Naive B cell (primary cell): Measurements from ENCODE around the gene CKS2. TPM values are rescaled to one million over a fixed set of nuclear protein-coding genes. Genes with fewer than 3 reads are reported as not detected.
"Not testable (repeated sequence)": the region's sequence is repeated elsewhere in the genome, so short reads cannot be mapped to it uniquely, and the experiment has no call there.

ENCODE experiments used
- ATAC-seq, 2 donors: fragments of 150-1000 bp; cut with Tn5 transposase; 2 replicates each; pipeline ENCODE4 v1.10.0; 2021; ENCODE audit warnings: low read depth in 2 of 2, mild to moderate bottlenecking in 2 of 2, moderate library complexity in 2 of 2
- DNase-seq: peaks from one replicate; pipeline ENCODE4 v3.0.0; 2022
- H3K27ac Mint-ChIP-seq, 6 donors: one replicate each; pipeline ENCODE4 v1.8.0; 2020 to 2022; ENCODE audit warnings: mild to moderate bottlenecking in 6 of 6, mixed read lengths in 6 of 6, moderate library complexity in 5 of 6, inconsistent platforms in 2 of 6
- H3K27me3 Mint-ChIP-seq, 3 donors: one replicate each; pipeline ENCODE4 v1.8.0; 2021 to 2022; ENCODE audit warnings: mixed read lengths in 3 of 3, mild to moderate bottlenecking in 1 of 3
- H3K36me3 Mint-ChIP-seq, 2 donors: one replicate each; pipeline ENCODE4 v1.8.0; 2020 to 2022; ENCODE audit warnings: mixed read lengths in 2 of 2, inconsistent platforms in 1 of 2, mild to moderate bottlenecking in 1 of 2
- H3K4me1 Mint-ChIP-seq, 3 donors: one replicate each; pipeline ENCODE4 v1.8.0; 2020 to 2022; ENCODE audit warnings: mixed read lengths in 3 of 3, inconsistent platforms in 1 of 3, mild to moderate bottlenecking in 1 of 3, moderate library complexity in 1 of 3
- H3K4me3 Mint-ChIP-seq, 8 donors: one replicate each; pipeline ENCODE4 v1.8.0; 2020 to 2022; ENCODE audit warnings: mild to moderate bottlenecking in 8 of 8, mixed read lengths in 8 of 8, moderate library complexity in 8 of 8, inconsistent platforms in 2 of 8
- H3K9me3 Mint-ChIP-seq, 7 donors: one replicate each; pipeline ENCODE4 v1.8.0; 2020 to 2022; ENCODE audit warnings: mixed read lengths in 7 of 7, mild to moderate bottlenecking in 5 of 7, inconsistent platforms in 2 of 7, moderate library complexity in 1 of 7
- polyA plus RNA-seq, 6 donors: library from polyadenylated mRNA; unstranded; fragments of 300-500 nt; fragmentation: Illumina TruSeq; gene quantifications; one replicate each; pipeline ENCODE4 v1.2.3, GENCODE V29; 2021; ENCODE audit warnings: low read depth in 6 of 6

CKS2 gene
- polyA plus RNA-seq, 6 donors from 2014 or later: 22.9 to 46.9 (median 39.0) TPM

- DNase-seq (no peak), ATAC-seq (no peak)
- peaks cover 11 to 52% (median 35%) of the 10 kb centered on the region in 3 donors for H3K4me1 Mint-ChIP-seq
- H3K27me3 Mint-ChIP-seq: no peaks in the 10 kb centered on the region
- no peaks in the 10 kb centered on the region for H3K9me3 Mint-ChIP-seq
- peak overlapping the region; percentile 98 to 100 (median 100) for H3K27ac Mint-ChIP-seq
- H3K4me3 Mint-ChIP-seq: peak overlapping the region; percentile 22 to 97 (median 92)
- peaks cover 8 to 9% of the 10 kb centered on the region in 2 donors for H3K36me3 Mint-ChIP-seq
These were observed 6.3 kb downstream of the CKS2 start for GRCh38 chr9:89317282-89317681.

DNA sequence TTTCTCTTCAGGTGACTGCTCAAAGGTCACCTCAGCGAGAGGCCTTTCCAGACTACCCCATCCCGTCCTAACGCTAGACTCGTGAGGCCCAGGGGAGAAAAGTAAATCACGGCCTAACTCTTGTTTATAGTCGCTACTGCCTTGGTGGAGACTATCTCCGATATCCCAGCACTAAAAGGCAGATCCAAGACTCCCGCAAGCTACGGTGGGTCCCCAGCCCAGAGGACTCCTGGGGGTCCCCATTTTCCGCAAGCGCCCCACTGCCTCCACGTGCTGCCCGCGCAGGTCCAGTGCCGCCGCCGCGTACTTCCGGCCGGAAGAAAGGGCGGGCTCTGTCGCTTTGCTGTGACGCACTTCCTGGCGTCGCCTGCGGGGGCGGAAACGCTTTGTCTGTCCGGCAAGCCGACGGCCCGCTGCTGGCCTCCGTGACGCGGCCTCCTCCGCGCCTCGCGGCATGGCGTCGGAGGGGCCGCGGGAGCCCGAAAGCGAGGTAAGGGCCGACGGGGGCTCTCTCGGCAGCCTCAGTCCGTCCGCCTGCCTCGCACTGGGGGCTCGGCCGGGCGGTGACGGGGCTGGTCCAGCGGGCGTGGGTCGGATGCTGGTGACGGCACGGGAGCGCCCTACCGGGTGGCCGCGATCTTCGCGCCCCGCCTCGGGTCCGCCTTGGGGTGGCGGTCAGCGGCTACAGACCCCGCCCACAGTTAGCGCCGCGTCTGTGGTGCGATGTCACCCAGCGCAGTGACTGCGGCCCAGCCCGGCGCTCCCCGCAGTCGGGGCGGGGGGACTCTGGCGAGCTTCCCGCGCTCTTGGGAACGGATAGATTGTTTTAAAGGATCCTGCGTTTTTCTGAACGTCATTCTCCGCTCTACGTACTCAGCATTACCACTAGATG, 7.4 kb downstream of the CKS2 start, which contains the start of gene SECISBP2:
TSS of gene SECISBP2 (plus strand) at position 378 of the 892 bp plus-strand sequence. CDS start at position 455, 77 bp downstream.
- DNase-seq (peak; percentile 95), ATAC-seq (peak; percentile 82 to 87)
- Mint-ChIP-seq H3K27me3 (no peaks in the 10 kb centered on the region), H3K27ac (peak within 1 kb of the TSS; percentile 98 to 100 (median 100)), H3K4me1 (peaks cover 18 to 56% (median 40%) of the 10 kb centered on the region in 3 donors), H3K9me3 (no peaks in the 10 kb centered on the region), H3K4me3 (peak within 1 kb of the TSS; percentile 90 to 97 (median 94)), H3K36me3 (peaks cover 8 to 9% of the 10 kb centered on the region in 2 donors)

GRCh38 chr9:89319015-89319905, 8.3 kb downstream of the CKS2 start:
- ATAC-seq (no peak), DNase-seq (no peak)
- peaks cover 27 to 61% (median 40%) of the 10 kb centered on the region in 3 donors for H3K4me1 Mint-ChIP-seq
- no peaks in the 10 kb centered on the region for H3K27me3 Mint-ChIP-seq
- H3K27ac Mint-ChIP-seq: peak overlapping the region; percentile 98 to 100 (median 100)
- no peaks in the 10 kb centered on the region for H3K9me3 Mint-ChIP-seq
- H3K4me3 Mint-ChIP-seq: peak overlapping the region; percentile 90 to 97 (median 94)
- H3K36me3 Mint-ChIP-seq: peaks cover 8 to 9% of the 10 kb centered on the region in 2 donors

DNA sequence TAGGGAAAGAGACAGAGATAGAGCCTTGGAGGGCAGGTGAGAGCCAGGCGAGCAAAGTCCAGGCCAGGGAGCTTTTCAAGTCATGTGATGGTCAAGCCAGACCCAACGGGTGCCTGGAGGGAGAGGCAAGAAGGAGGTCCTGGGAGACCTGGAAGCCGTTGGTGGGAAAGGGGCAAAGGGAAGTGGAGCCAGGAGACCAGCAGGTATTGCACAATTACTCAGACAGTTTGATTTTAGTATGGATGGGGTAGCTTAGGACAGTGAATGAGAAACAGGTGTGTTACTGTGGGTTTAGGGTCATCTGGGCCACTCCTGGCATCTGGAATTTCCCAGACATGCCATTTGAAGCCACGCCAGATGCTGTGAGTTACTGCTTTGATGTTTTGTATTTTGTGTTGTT, 12.4 kb downstream of the CKS2 start:
- no peak for ATAC-seq
- Mint-ChIP-seq H3K27me3 (no peaks in the 10 kb centered on the region), H3K4me3 (peak overlapping the region in 1 of 8 donors; percentile 21), H3K36me3 (peaks cover 0 to 5% of the 10 kb centered on the region in 2 donors), H3K9me3 (no peaks in the 10 kb centered on the region), H3K4me1 (peaks cover 31 to 57% (median 41%) of the 10 kb centered on the region in 3 donors), H3K27ac (peak overlapping the region in 4 of 6 donors; percentile 1 to 88 (median 24))
- DNase-seq: no peak

DNA sequence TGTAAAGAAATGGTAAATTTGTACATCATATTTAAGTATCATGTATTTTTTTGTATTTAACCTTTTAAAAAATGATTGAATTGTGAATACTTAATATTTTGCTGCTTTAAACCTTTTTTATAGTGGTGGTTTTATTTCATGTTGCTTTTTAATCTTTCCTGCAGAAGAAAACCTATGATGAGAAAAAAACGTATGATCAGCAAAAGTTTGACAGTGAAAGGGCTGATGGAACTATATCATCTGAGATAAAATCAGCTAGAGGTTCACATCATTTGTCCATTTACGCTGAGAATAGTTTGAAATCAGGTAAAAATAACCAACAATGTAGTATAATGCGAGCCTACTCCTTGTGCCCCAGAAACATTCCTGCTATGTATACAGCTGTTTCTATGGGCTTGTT, 14.7 kb downstream of the CKS2 start:
- no peaks in the 10 kb centered on the region for H3K9me3 Mint-ChIP-seq
- no peak overlapping the region for H3K27ac Mint-ChIP-seq
- H3K4me3 Mint-ChIP-seq: no peak overlapping the region
- no peak for DNase-seq
- ATAC-seq: no peak
- H3K4me1 Mint-ChIP-seq: peaks cover 31 to 39% (median 33%) of the 10 kb centered on the region in 3 donors
- no peaks in the 10 kb centered on the region for H3K27me3 Mint-ChIP-seq
- peaks cover 0 to 13% of the 10 kb centered on the region in 2 donors for H3K36me3 Mint-ChIP-seq

DNA sequence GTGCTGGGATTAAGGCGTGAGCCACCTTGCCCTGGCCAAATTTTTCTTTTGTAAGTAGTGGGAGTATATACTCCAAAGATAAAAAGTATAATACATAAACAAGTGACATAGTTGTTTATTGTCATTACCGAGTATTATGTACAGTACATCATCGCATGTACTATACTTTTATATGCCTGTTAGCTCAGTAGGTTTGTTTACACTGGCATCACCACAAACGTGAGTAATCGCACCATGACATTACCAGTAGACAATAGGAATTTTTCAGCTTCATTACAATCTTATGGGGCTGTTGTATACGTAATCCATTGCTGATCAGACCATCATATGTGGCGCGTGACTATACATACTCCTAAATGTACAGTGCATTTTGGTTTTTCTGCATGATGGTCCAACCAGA, 17.1 kb downstream of the CKS2 start:
- peaks cover 0 to 8% of the 10 kb centered on the region in 2 donors for H3K36me3 Mint-ChIP-seq
- H3K27ac Mint-ChIP-seq: peak overlapping the region in 1 of 6 donors; percentile 5
- H3K4me3 Mint-ChIP-seq: no peak overlapping the region
- no peaks in the 10 kb centered on the region for H3K9me3 Mint-ChIP-seq
- DNase-seq (no peak), ATAC-seq (no peak)
- H3K27me3 Mint-ChIP-seq: no peaks in the 10 kb centered on the region
- peaks cover 15 to 21% (median 17%) of the 10 kb centered on the region in 3 donors for H3K4me1 Mint-ChIP-seq

GRCh38 chr9:89329917-89330316, 18.9 kb downstream of the CKS2 start:
- H3K4me3 Mint-ChIP-seq: no peak overlapping the region
- H3K27ac Mint-ChIP-seq: no peak overlapping the region
- peaks cover 2 to 8% (median 3%) of the 10 kb centered on the region in 3 donors for H3K4me1 Mint-ChIP-seq
- no peak for ATAC-seq
- H3K36me3 Mint-ChIP-seq: peaks cover 8 to 13% of the 10 kb centered on the region in 2 donors
- no peaks in the 10 kb centered on the region for H3K27me3 Mint-ChIP-seq
- no peak for DNase-seq
- H3K9me3 Mint-ChIP-seq: no peaks in the 10 kb centered on the region

DNA sequence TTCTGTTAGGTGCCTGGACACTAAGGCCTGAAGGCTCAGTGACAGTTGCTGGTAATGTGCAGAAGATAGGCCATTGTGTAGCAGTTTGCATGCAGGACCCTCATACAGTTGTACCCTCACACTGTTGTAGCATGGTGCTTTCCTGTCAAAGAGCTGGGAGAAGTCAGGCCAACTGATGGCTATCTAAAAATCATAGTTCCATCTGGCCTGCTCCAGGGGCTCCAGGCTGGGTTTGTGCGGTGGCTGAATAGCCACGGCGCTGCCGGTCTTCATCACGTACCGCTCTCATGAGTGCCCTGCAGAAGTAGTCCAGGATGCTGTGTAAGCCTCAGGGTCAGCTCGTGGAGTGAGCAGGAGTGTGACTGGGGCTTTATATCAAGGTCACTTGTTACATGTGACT, 19.5 kb downstream of the CKS2 start:
- Mint-ChIP-seq H3K9me3 (no peaks in the 10 kb centered on the region), H3K27me3 (no peaks in the 10 kb centered on the region), H3K4me3 (no peak overlapping the region), H3K4me1 (peaks cover 0 to 2% (median under 1%) of the 10 kb centered on the region in 3 donors), H3K36me3 (peaks cover 8 to 13% of the 10 kb centered on the region in 2 donors), H3K27ac (no peak overlapping the region)
- no peak for ATAC-seq
- no peak for DNase-seq

DNA sequence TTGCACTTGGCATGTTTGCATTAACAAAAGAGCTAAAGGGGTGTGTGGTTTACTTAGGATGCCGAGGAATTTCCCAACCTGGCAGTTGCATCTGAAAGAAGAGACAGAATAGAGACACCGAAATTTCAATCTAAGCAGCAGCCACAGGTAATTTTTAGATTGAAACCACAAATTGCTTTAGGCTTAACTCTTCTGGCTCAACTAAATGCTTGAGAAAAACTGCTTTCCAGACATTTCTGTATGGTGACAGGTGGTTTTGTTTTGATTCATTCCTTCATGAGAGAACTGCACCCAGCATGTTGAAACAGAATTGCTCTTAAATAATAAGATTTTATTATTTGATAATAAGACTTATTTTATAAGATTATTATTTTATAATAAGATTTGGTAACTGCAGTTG, 28.8 kb downstream of the CKS2 start:
- no peak for DNase-seq
- Mint-ChIP-seq H3K36me3 (peaks cover 43 to 52% of the 10 kb centered on the region in 2 donors), H3K27ac (peak overlapping the region in 1 of 6 donors; percentile 26), H3K9me3 (no peaks in the 10 kb centered on the region), H3K4me1 (peaks cover 0 to 7% (median 4%) of the 10 kb centered on the region in 3 donors), H3K27me3 (no peaks in the 10 kb centered on the region), H3K4me3 (no peak overlapping the region)
- ATAC-seq: no peak

GRCh38 chr9:89340332-89340731, 29.3 kb downstream of the CKS2 start:
- Mint-ChIP-seq H3K9me3 (no peaks in the 10 kb centered on the region), H3K27me3 (no peaks in the 10 kb centered on the region), H3K4me1 (peaks cover 0 to 7% (median 4%) of the 10 kb centered on the region in 3 donors), H3K36me3 (peaks cover 46 to 55% of the 10 kb centered on the region in 2 donors), H3K4me3 (no peak overlapping the region), H3K27ac (peak overlapping the region in 2 of 6 donors; percentile 26 to 81)
- ATAC-seq (no peak), DNase-seq (no peak)

DNA sequence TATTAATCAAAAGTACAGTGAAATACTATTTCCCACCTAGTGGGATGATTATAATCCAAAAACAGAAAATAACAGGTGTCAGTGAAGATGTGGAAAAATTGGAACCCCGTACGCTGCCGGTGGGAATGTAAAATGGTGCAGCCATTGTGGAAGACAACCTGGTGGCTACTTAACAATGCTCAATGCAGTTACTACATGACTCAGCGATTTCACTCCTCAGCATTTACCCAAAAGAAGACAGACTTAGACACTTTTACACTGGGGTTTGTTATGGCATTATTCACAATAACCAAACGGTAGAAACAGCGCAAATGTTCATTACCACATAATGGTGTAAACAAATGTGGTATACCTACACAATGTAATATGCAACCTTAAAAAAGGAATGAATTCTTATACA, 31.2 kb downstream of the CKS2 start:
- ATAC-seq (no peak), DNase-seq (no peak)
- H3K27me3 Mint-ChIP-seq: no peaks in the 10 kb centered on the region
- H3K27ac Mint-ChIP-seq: peak overlapping the region in 1 of 6 donors; percentile 28
- no peaks in the 10 kb centered on the region for H3K9me3 Mint-ChIP-seq
- H3K4me3 Mint-ChIP-seq: no peak overlapping the region
- peaks cover 0 to 7% (median 4%) of the 10 kb centered on the region in 3 donors for H3K4me1 Mint-ChIP-seq
- H3K36me3 Mint-ChIP-seq: peaks cover 49 to 68% of the 10 kb centered on the region in 2 donors

DNA sequence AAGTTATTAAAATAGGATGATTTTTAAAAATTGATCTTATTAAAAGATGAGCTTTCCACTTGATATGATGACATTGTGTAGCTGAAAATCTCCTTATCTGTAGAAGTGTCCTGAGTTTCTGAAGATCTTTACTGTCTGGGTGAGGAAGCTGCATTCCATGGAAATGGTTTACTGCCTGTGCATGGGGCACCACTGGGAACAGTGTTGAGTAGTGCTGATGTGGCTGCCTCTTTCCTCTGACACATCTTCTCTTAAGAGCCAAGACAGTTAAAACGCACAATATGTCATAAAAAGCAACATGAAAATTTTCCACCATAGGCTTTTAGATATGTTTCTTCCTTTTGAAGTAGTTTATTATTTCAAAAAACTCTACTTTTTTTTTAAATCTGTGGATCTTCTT, 32.0 kb downstream of the CKS2 start:
- no peak overlapping the region for H3K4me3 Mint-ChIP-seq
- ATAC-seq: no peak
- no peaks in the 10 kb centered on the region for H3K9me3 Mint-ChIP-seq
- H3K4me1 Mint-ChIP-seq: peaks cover 0 to 7% (median 0%) of the 10 kb centered on the region in 3 donors
- H3K36me3 Mint-ChIP-seq: peaks cover 45 to 61% of the 10 kb centered on the region in 2 donors
- DNase-seq: no peak
- peak overlapping the region in 1 of 6 donors; percentile 31 for H3K27ac Mint-ChIP-seq
- no peaks in the 10 kb centered on the region for H3K27me3 Mint-ChIP-seq

GRCh38 chr9:89343812-89344211, 32.8 kb downstream of the CKS2 start:
- H3K9me3 Mint-ChIP-seq, H3K4me1 Mint-ChIP-seq, H3K4me3 Mint-ChIP-seq, H3K27me3 Mint-ChIP-seq, ATAC-seq, DNase-seq: not testable (repeated sequence)
- Mint-ChIP-seq H3K36me3 (peaks cover 39 to 60% of the 10 kb centered on the region in 2 donors), H3K27ac (peak overlapping the region in 1 of 6 donors; percentile 31)
